SK-N-SH (cell line): ENCODE data around the gene SYNC. TPM values are rescaled to one million over a fixed set of nuclear protein-coding genes. Genes with fewer than 3 reads are reported as not detected.

Source experiments
- CTCF ChIA-PET: fragments of 300-600, 350-600 bp; formaldehyde crosslinking; extraction: SDS; loops from one replicate; lab custom pipeline; 2021; lab: Yijun Ruan, JAX
- POLR2A ChIA-PET: fragments of 350-600 bp; sonication (Branson Sonifier 250); formaldehyde crosslinking; extraction: SDS; loops from one replicate; lab custom pipeline; 2020; ENCODE audit warnings: antibody characterized with exemption, inconsistent platforms; lab: Yijun Ruan, JAX
- DNase-seq: peaks from one replicate; pipeline ENCODE4 v3.0.0; 2012
- H2AFZ ChIP-seq: fragments of 200-600 bp; sonication (generic); 2 replicates; pipeline ENCODE4 v1.8.1; 2016; ENCODE audit warnings: antibody characterized with exemption, mild to moderate bottlenecking, low read depth
- H3F3A ChIP-seq: fragments of 200-600 bp; sonication (generic); replicated peaks from 2 replicates; pipeline ENCODE3; 2016; ENCODE audit warnings: antibody characterized with exemption, mild to moderate bottlenecking; ENCODE audit not compliant: insufficient read depth
- H3K27ac ChIP-seq, 2 experiments: fragments of 200-500 bp in 1 of 2; fragments of 200-600 bp in 1 of 2; sonication (Bioruptor generic) in 1 of 2; sonication (generic), shearing (Covaris generic) in 1 of 2; 2 replicates each; pipeline versions ENCODE4 v1.5.1 to v1.6.1; 2014 to 2016; ENCODE audit warnings: low read depth in 2 of 2, inconsistent platforms in 1 of 2, low read length in 1 of 2, mild to moderate bottlenecking in 1 of 2, mixed read lengths in 1 of 2
- H3K27me3 ChIP-seq: fragments of 200-600 bp; sonication (generic), shearing (Covaris generic); 2 replicates; pipeline ENCODE4 v1.6.1; 2016; ENCODE audit warnings: mixed run types; ENCODE audit not compliant: insufficient read depth
- H3K36me3 ChIP-seq, 2 experiments: fragments of 200-500 bp in 1 of 2; fragments of 200-600 bp in 1 of 2; sonication (Bioruptor generic) in 1 of 2; sonication (generic) in 1 of 2; replicated peaks in 1 of 2; 2 replicates each; pipeline versions ENCODE3 to v1.5.1; 2014 to 2016; ENCODE audit warnings: low read length in 1 of 2, mild to moderate bottlenecking in 1 of 2; ENCODE audit not compliant: insufficient read depth in 2 of 2, control insufficient read depth in 1 of 2
- H3K4me1 ChIP-seq, 2 experiments: fragments of 200-500 bp in 1 of 2; fragments of 200-600 bp in 1 of 2; sonication (Bioruptor generic) in 1 of 2; sonication (generic), shearing (Covaris generic) in 1 of 2; 2 replicates each; pipeline versions ENCODE4 v1.5.1 to v1.6.1; 2014 to 2016; ENCODE audit warnings: low read depth in 1 of 2, low read length in 1 of 2, mixed run types in 1 of 2; ENCODE audit not compliant: insufficient read depth in 2 of 2, control insufficient read depth in 1 of 2
- H3K4me2 ChIP-seq: fragments of 200-600 bp; sonication (generic), shearing (Covaris generic); 2 replicates; pipeline ENCODE4 v1.6.1; 2017; ENCODE audit warnings: mixed run types
- H3K4me3 ChIP-seq, 2 experiments: fragments of 200-500 bp in 1 of 2; fragments of 200-600 bp in 1 of 2; sonication (Bioruptor generic) in 1 of 2; sonication (generic), shearing (Covaris generic) in 1 of 2; 2 replicates each; pipeline versions ENCODE4 v1.5.1 to v1.8.1; 2014 to 2016; ENCODE audit warnings: low read depth in 2 of 2, inconsistent platforms in 1 of 2, low read length in 1 of 2, mild to moderate bottlenecking in 1 of 2, mixed read lengths in 1 of 2, moderate library complexity in 1 of 2
- H3K79me2 ChIP-seq: fragments of 200-600 bp; sonication (generic); 2 replicates; pipeline ENCODE4 v1.8.1; 2017; ENCODE audit warnings: mild to moderate bottlenecking; ENCODE audit not compliant: insufficient read depth
- H3K9ac ChIP-seq: fragments of 200-600 bp; sonication (generic); 2 replicates; pipeline ENCODE4 v1.6.1; 2017; ENCODE audit warnings: mixed run types
- H3K9me2 ChIP-seq: fragments of 200-600 bp; sonication (generic); 2 replicates; pipeline ENCODE4 v1.6.1; 2017; ENCODE audit warnings: mixed run types
- H3K9me3 ChIP-seq: fragments of 200-600 bp; sonication (generic); 2 replicates; pipeline ENCODE4 v1.6.1; 2017; ENCODE audit warnings: mixed run types, mild to moderate bottlenecking, moderate library complexity
- H4K20me1 ChIP-seq: fragments of 200-600 bp; sonication (generic); 2 replicates; pipeline ENCODE4 v1.6.1; 2017; ENCODE audit warnings: mild to moderate bottlenecking, mixed run types; ENCODE audit not compliant: insufficient read depth
- CHD2 ChIP-seq: fragments of 150-350 bp; IDR thresholded peaks from 2 replicates; pipeline ENCODE4 v1.6.1; 2018; ENCODE audit warnings: low read length; ENCODE audit not compliant: partially characterized antibody
- CTCF ChIP-seq: fragments of 200-600 bp; sonication (generic); IDR thresholded peaks from 2 replicates; pipeline ENCODE4 v1.6.1; 2017; ENCODE audit warnings: antibody characterized with exemption, mild to moderate bottlenecking, moderate library complexity
- ELF1 ChIP-seq: IDR thresholded peaks from 2 replicates; pipeline ENCODE4 v1.4.0; 2012
- EZH2phosphoT487 ChIP-seq: fragments of 200-600 bp; sonication (generic); IDR thresholded peaks from 2 replicates; pipeline ENCODE4 v1.6.1; 2017; ENCODE audit warnings: low read depth, mixed run types, mild to moderate bottlenecking, antibody characterized with exemption, moderate library complexity, borderline replicate concordance
- FOSL2 ChIP-seq: IDR thresholded peaks from 2 replicates; pipeline ENCODE4 v1.4.0; 2012; ENCODE audit warnings: low read depth, mild to moderate bottlenecking, moderate library complexity, borderline replicate concordance
- FOXM1 ChIP-seq: IDR thresholded peaks from 2 replicates; pipeline ENCODE4 v1.4.0; 2012; ENCODE audit warnings: low read depth, mild to moderate bottlenecking
- GABPA ChIP-seq: IDR thresholded peaks from 2 replicates; pipeline ENCODE4 v1.4.0; 2012; ENCODE audit warnings: low read depth, mild to moderate bottlenecking
- GATA2 ChIP-seq: sonication (generic); formaldehyde crosslinking; IDR thresholded peaks from 2 replicates; pipeline ENCODE4 v1.5.0; 2020; ENCODE audit warnings: mild to moderate bottlenecking, missing genetic modification reagents
- IRF3 ChIP-seq: fragments of 150-350 bp; IDR thresholded peaks from 2 replicates; pipeline ENCODE4 v1.6.1; 2016; ENCODE audit warnings: mild to moderate bottlenecking, low read depth, low read length
- NRF1 ChIP-seq: IDR thresholded peaks from 2 replicates; pipeline ENCODE4 v1.6.1; 2012; ENCODE audit warnings: low read depth, mild to moderate bottlenecking, low read length
- RCOR1 ChIP-seq: fragments of 150-350 bp; IDR thresholded peaks from 2 replicates; pipeline ENCODE4 v1.6.1; 2017; ENCODE audit warnings: antibody characterized with exemption, low read length
- RFX5 ChIP-seq: IDR thresholded peaks from 2 replicates; pipeline ENCODE4 v1.6.1; 2012; ENCODE audit warnings: mild to moderate bottlenecking, improper control_type of control experiment, low read length
- RXRA ChIP-seq: IDR thresholded peaks from 2 replicates; pipeline ENCODE4 v1.4.0; 2012; ENCODE audit warnings: low read depth, mild to moderate bottlenecking, borderline replicate concordance
- SIN3A ChIP-seq: IDR thresholded peaks from 2 replicates; pipeline ENCODE4 v1.6.1; 2012; ENCODE audit warnings: low read depth, mild to moderate bottlenecking, low read length, moderate library complexity, borderline replicate concordance
- SMC3 ChIP-seq: IDR thresholded peaks from 2 replicates; pipeline ENCODE4 v1.6.1; 2012; ENCODE audit warnings: low read depth, low read length, improper control_type of control experiment
- TAF1 ChIP-seq: IDR thresholded peaks from 2 replicates; pipeline ENCODE4 v1.6.1; 2012; ENCODE audit warnings: low read depth, mild to moderate bottlenecking, low read length, moderate library complexity, borderline replicate concordance
- USF2 ChIP-seq: fragments of 150-350 bp; IDR thresholded peaks from 2 replicates; pipeline ENCODE4 v1.6.1; 2017; ENCODE audit warnings: antibody characterized with exemption, low read length, low read depth, borderline replicate concordance
- YY1 ChIP-seq: IDR thresholded peaks from 2 replicates; pipeline ENCODE4 v1.4.0; 2012; ENCODE audit warnings: low read depth, mild to moderate bottlenecking
- ZBTB33 ChIP-seq: IDR thresholded peaks from 2 replicates; pipeline ENCODE4 v1.4.0; 2012; ENCODE audit warnings: low read depth, borderline replicate concordance
- WGBS: methylation state at CpG from one replicate; pipeline ENCODE4 v1.1.6; 2017; ENCODE audit warnings: low lambda C conversion rate; 5-methylcytosine and 5-hydroxymethylcytosine counted together
- polyA plus RNA-seq, 3 experiments: library from polyadenylated mRNA; depleted of rRNA; stranded (reverse); fragments of >200 nt; gene quantifications; 2 replicates each; pipeline ENCODE4 v1.2.3, GENCODE V29; 2012

SYNC gene
- polyA plus RNA-seq, 1 of the 3 experiments (the other 2 are of a cell fraction) = 25.6 TPM

- Histone ChIP-seq H3K36me3 (no peaks in the 10 kb centered on the region), H2AFZ (no peak overlapping the region), H4K20me1 (no peaks in the 10 kb centered on the region), H3K27me3 (no peaks in the 10 kb centered on the region), H3K9ac (no peak overlapping the region), H3K4me1 (peaks cover 10 to 16% of the 10 kb centered on the region in 2 experiments; a peak in 3 of 4 replicates), H3F3A (peaks cover 3% of the 10 kb centered on the region), H3K9me3 (no peaks in the 10 kb centered on the region), H3K79me2 (no peaks in the 10 kb centered on the region), H3K4me2 (no peak overlapping the region), H3K27ac (no peak overlapping the region), H3K4me3 (no peak overlapping the region), H3K9me2 (no peaks in the 10 kb centered on the region)
- TF ChIP-seq USF2 = no peak
- TF ChIP-seq NRF1 = no peak
- no peak for TF ChIP-seq FOSL2
- no peak for TF ChIP-seq CHD2
- no peak for TF ChIP-seq TAF1
- no peak for TF ChIP-seq RCOR1
- no peak for TF ChIP-seq IRF3
- TF ChIP-seq ZBTB33 = no peak
- no peak for TF ChIP-seq YY1
- TF ChIP-seq GATA2 (CRISPR knock-in tag) = no peak
- TF ChIP-seq EZH2phosphoT487 = no peak
- TF ChIP-seq FOXM1 = no peak
- TF ChIP-seq SIN3A = no peak
- no peak for TF ChIP-seq ELF1
- no peak for TF ChIP-seq RFX5
- no peak for TF ChIP-seq CTCF
- no peak for TF ChIP-seq GABPA
- no peak for TF ChIP-seq SMC3
- TF ChIP-seq RXRA = no peak
- CTCF ChIA-PET = interaction anchor here (0.7 to 4.4 kb wide), 8 partner anchors 11 to 163 kb away, joined by 3 to 54 read pairs (median 5); a partner anchor contains a TSS
- POLR2A ChIA-PET = no interaction called here
- WGBS = 85% methylated on average over 14 of the region's 14 CpGs
- no peak for DNase-seq
Measured at GRCh38 chr1:32729254-32730046, 26.9 kb upstream of the SYNC start.
